GM21526 (cell line): ENCODE results near the gene SLC1A7.

ENCODE experiments used
- ATAC-seq: cut with Tn5 transposase; IDR thresholded peaks from one replicate; pipeline ENCODE4 v1.9.1; 2021; ENCODE audit warnings: moderate library complexity; ENCODE audit not compliant: unreplicated experiment, low FRiP score

The SLC1A7 gene

GRCh38 chr1:53134961-53135734 lies 7.3 kb downstream of the SLC1A7 start:
- ATAC-seq: no peak

- no peak for ATAC-seq
These were observed 8.4 kb downstream of the SLC1A7 start for GRCh38 chr1:53134042-53134485.

GRCh38 chr1:53133261-53134041 lies 9.0 kb downstream of the SLC1A7 start:
- no peak for ATAC-seq

GRCh38 chr1:53132176-53132575 lies 10.3 kb downstream of the SLC1A7 start:
- ATAC-seq: no peak

GRCh38 chr1:53131590-53131938 lies 10.9 kb downstream of the SLC1A7 start:
- no peak for ATAC-seq

- ATAC-seq: no peak
These were observed 11.4 kb downstream of the SLC1A7 start for GRCh38 chr1:53130878-53131589.

GRCh38 chr1:53130598-53130877 lies 11.9 kb downstream of the SLC1A7 start:
- ATAC-seq: no peak

- ATAC-seq: no peak
These were observed 12.4 kb downstream of the SLC1A7 start for GRCh38 chr1:53129891-53130597.

GRCh38 chr1:53128401-53128800 lies 14.0 kb downstream of the SLC1A7 start:
- ATAC-seq: no peak

GRCh38 chr1:53127546-53127945 lies 14.9 kb downstream of the SLC1A7 start:
- ATAC-seq: no peak

GRCh38 chr1:53126495-53126894 lies 15.9 kb downstream of the SLC1A7 start:
- no peak for ATAC-seq

- ATAC-seq: no peak
These were observed 16.6 kb downstream of the SLC1A7 start for GRCh38 chr1:53125623-53126360.

GRCh38 chr1:53125122-53125521 lies 17.3 kb downstream of the SLC1A7 start:
- no peak for ATAC-seq

GRCh38 chr1:53123453-53124140 lies 18.8 kb downstream of the SLC1A7 start:
- ATAC-seq: no peak

GRCh38 chr1:53122961-53123413 lies 19.5 kb downstream of the SLC1A7 start:
- ATAC-seq: no peak

GRCh38 chr1:53122201-53122885 lies 20.1 kb downstream of the SLC1A7 start:
- ATAC-seq: no peak

- ATAC-seq: no peak
These were observed 20.9 kb downstream of the SLC1A7 start for GRCh38 chr1:53121319-53122172.

GRCh38 chr1:53120659-53121058 lies 21.8 kb downstream of the SLC1A7 start:
- ATAC-seq: no peak
